DND-41 (cell line): Measurements from ENCODE around the gene MBOAT1.

Source experiments
- ATAC-seq: fragments of 200-7000 bp; cut with Tn5 transposase; 3 replicates; pipeline ENCODE4 v1.9.1; 2021; ENCODE audit warnings: low read depth; ENCODE audit not compliant: insufficient read depth
- DNase-seq: peaks from one replicate; pipeline ENCODE4 v3.0.0-alpha.2; 2020
- H2AFZ ChIP-seq: 2 replicates; pipeline ENCODE4 v1.6.0; 2012; ENCODE audit warnings: low read depth, low read length
- H3K27ac ChIP-seq: 2 replicates; pipeline ENCODE4 v1.5.1; 2012; ENCODE audit warnings: low read length, inconsistent platforms
- H3K27me3 ChIP-seq: fragments of 200-600 bp; sonication (generic); 2 replicates; pipeline ENCODE4 v1.6.0; 2012; ENCODE audit warnings: low read length, mild to moderate bottlenecking, inconsistent platforms; ENCODE audit not compliant: insufficient read depth, poor library complexity
- H3K36me3 ChIP-seq: 2 replicates; pipeline ENCODE4 v1.5.1; 2012; ENCODE audit warnings: low read length, inconsistent platforms; ENCODE audit not compliant: insufficient read depth
- H3K4me1 ChIP-seq: 2 replicates; pipeline ENCODE4 v1.5.1; 2012; ENCODE audit warnings: mild to moderate bottlenecking, low read length; ENCODE audit not compliant: insufficient read depth
- H3K4me2 ChIP-seq: 2 replicates; pipeline ENCODE4 v1.6.0; 2012; ENCODE audit warnings: mild to moderate bottlenecking, moderate library complexity, low read length, inconsistent platforms; ENCODE audit not compliant: insufficient read depth
- H3K4me3 ChIP-seq, 2 experiments: fragments of 200-600 bp in 1 of 2; shearing (Covaris generic) in 1 of 2; 2 replicates each; pipeline ENCODE4 v1.5.1; 2012 to 2016; ENCODE audit warnings: inconsistent platforms in 2 of 2, low read length in 2 of 2, mild to moderate bottlenecking in 2 of 2, low read depth in 1 of 2, moderate library complexity in 1 of 2
- H3K79me2 ChIP-seq: 2 replicates; pipeline ENCODE4 v1.6.0; 2012; ENCODE audit warnings: low read length, inconsistent platforms; ENCODE audit not compliant: insufficient read depth
- H3K9ac ChIP-seq: 2 replicates; pipeline ENCODE4 v1.6.0; 2012; ENCODE audit warnings: low read depth, mild to moderate bottlenecking, inconsistent platforms, low read length, moderate library complexity
- H3K9me3 ChIP-seq: 2 replicates; pipeline ENCODE4 v1.5.1; 2012; ENCODE audit warnings: low read length, moderate library complexity, mild to moderate bottlenecking, inconsistent platforms; ENCODE audit not compliant: insufficient read depth, severe bottlenecking
- H4K20me1 ChIP-seq: 2 replicates; pipeline ENCODE4 v1.6.0; 2012; ENCODE audit warnings: low read length; ENCODE audit not compliant: insufficient read depth
- CTCF ChIP-seq: IDR thresholded peaks from 2 replicates; pipeline ENCODE4 v1.5.1; 2012; ENCODE audit warnings: borderline replicate concordance, low read length, moderate library complexity, mild to moderate bottlenecking; ENCODE audit not compliant: poor library complexity, severe bottlenecking; ENCODE audit errors: extremely low read depth
- EZH2 ChIP-seq: IDR thresholded peaks from 3 replicates; pipeline ENCODE4 v1.6.1; 2012; ENCODE audit warnings: borderline replicate concordance, low read depth, mild to moderate bottlenecking, moderate library complexity, low read length, inconsistent platforms; ENCODE audit not compliant: severe bottlenecking

MBOAT1 gene

GRCh38 chr6:20210158-20210557 is 2.1 kb downstream of the MBOAT1 start:
- H3K79me2 ChIP-seq: peaks cover 76% of the 10 kb centered on the region
- H3K27ac ChIP-seq: peak overlapping the region; percentile 33
- TF ChIP-seq CTCF (no peak), EZH2 (no peak)
- no peaks in the 10 kb centered on the region; the same call in 1 of the 2 replicates for H3K36me3 ChIP-seq
- ATAC-seq: no peak
- H3K4me2 ChIP-seq: peak overlapping the region; percentile 76
- peak overlapping the region in 1 of 2 experiments; percentile 18; a peak in 2 of 4 replicates for H3K4me3 ChIP-seq
- H3K9me3 ChIP-seq: no peaks in the 10 kb centered on the region
- H2AFZ ChIP-seq: no peak overlapping the region
- no peak overlapping the region for H3K9ac ChIP-seq
- peaks cover 3% of the 10 kb centered on the region; the same call in 1 of the 2 replicates for H4K20me1 ChIP-seq
- no peak for DNase-seq
- peaks cover 73% of the 10 kb centered on the region for H3K4me1 ChIP-seq
- H3K27me3 ChIP-seq: no peaks in the 10 kb centered on the region

- ATAC-seq (no peak), DNase-seq (no peak)
- no peaks in the 10 kb centered on the region for H3K27me3 ChIP-seq
- no peak overlapping the region for H3K9ac ChIP-seq
- H3K4me1 ChIP-seq: peaks cover 86% of the 10 kb centered on the region
- H4K20me1 ChIP-seq: peaks cover 3% of the 10 kb centered on the region; the same call in 1 of the 2 replicates
- no peak overlapping the region for H3K4me3 ChIP-seq
- H3K9me3 ChIP-seq: no peaks in the 10 kb centered on the region
- peak overlapping the region; percentile 76; the same call in 1 of the 2 replicates for H3K4me2 ChIP-seq
- no peak for TF ChIP-seq EZH2
- no peak for TF ChIP-seq CTCF
- no peak overlapping the region for H2AFZ ChIP-seq
- no peak overlapping the region for H3K27ac ChIP-seq
- H3K36me3 ChIP-seq: no peaks in the 10 kb centered on the region; the same call in 1 of the 2 replicates
- H3K79me2 ChIP-seq: peaks cover 90% of the 10 kb centered on the region
These were observed 3.4 kb downstream of the MBOAT1 start for GRCh38 chr6:20208687-20209378.

GRCh38 chr6:20207088-20207418 is 5.2 kb downstream of the MBOAT1 start:
- Histone ChIP-seq H3K9me3 (no peaks in the 10 kb centered on the region), H3K79me2 (peaks cover 98% of the 10 kb centered on the region), H3K27ac (peak overlapping the region; percentile 91), H3K4me3 (peak overlapping the region; percentile 0 to 50; a peak in 3 of 4 replicates), H3K4me2 (peak overlapping the region; percentile 66), H3K27me3 (no peaks in the 10 kb centered on the region), H3K36me3 (no peaks in the 10 kb centered on the region; the same call in 1 of the 2 replicates), H2AFZ (peak overlapping the region; percentile 31), H3K9ac (peak overlapping the region; percentile 41), H3K4me1 (peaks cover 92% of the 10 kb centered on the region), H4K20me1 (peaks cover 3% of the 10 kb centered on the region; the same call in 1 of the 2 replicates)
- TF ChIP-seq EZH2: no peak
- no peak for TF ChIP-seq CTCF
- DNase-seq: no peak
- ATAC-seq: no peak
